HG03432 (cell line): ENCODE results near the gene SLC16A11.
"Not testable (repeated sequence)": the region's sequence is repeated elsewhere in the genome, so short reads cannot be mapped to it uniquely, and the experiment has no call there.

ENCODE experiments used
- ATAC-seq: cut with Tn5 transposase; IDR thresholded peaks from one replicate; pipeline ENCODE4 v1.9.1; 2021; ENCODE audit warnings: mild to moderate bottlenecking, moderate library complexity; ENCODE audit not compliant: unreplicated experiment

Gene SLC16A11

DNA sequence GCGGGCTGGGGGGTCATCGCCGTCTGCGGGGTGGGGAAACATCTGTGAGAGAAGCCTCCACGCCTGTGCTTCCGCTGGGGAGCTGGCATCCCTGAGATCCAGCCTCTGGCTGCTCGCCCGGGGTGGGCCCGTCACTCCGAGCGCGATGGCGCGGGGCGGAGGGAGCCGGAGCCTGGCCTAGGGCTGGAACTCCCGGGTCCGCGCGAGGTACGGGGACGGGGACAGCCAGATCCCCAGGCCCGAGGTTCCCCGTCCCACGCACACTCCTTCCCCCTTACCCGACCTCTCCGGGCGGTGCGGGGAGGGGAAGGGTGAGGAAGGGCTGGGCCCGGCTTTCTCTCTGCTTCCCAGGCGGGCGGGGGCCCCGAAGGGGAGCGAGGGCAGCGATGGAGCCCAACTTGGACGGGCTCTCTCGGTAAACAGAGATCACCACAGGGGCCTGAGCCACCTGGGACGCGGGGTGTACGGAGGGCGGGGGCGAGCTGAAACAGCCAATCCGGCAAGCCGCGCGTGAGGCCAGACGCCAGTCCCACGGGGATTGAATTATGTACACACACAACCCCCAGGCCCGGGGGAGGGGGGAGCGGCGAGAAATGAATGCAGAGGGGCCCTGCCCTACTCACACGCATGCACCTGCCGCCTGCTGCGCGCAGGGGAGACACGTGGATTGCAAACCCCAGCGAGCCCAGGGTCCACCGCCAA, at the start of gene SLC16A11:
SLC16A11 (minus strand) TSS at position 596 of the 702 bp plus-strand sequence; CDS start at position 17, 579 bp downstream.
- ATAC-seq: no peak

DNA sequence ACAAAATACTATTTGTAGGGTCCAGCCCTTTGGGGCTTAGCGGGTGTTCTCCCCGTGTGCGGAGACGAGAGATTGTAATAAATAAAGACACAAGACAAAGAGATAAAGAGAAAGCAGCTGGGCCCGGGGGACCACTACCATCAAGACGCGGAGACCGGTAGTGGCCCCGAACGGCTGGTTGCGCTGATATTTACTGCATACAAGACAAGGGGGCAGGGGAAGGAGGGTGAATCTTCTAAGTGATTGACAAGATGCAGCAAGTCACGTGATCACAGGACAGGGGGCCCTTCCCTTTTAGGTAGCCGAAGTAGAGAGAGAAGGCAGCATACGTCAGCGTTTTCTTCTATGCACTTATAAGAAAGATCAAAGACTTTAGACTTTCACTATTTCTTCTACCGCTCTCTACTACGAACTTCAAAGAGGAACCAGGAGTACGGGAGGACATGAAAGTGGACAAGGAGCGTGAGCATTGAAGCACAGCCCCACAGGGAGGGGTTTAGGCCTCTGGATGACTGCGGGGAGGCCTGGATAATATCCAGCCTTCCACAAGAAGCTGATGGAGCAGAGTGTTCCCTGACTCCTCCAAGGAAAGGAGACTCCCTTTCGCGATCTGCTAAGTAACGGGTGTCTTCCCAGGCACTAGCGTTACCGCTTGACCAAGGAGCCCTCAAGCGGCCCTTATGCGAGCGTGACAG, 47.6 kb upstream of the SLC16A11 start:
- ATAC-seq: not testable (repeated sequence)

GRCh38 chr17:7089570-7089969, 45.7 kb upstream of the SLC16A11 start:
- ATAC-seq: not testable (repeated sequence)

DNA sequence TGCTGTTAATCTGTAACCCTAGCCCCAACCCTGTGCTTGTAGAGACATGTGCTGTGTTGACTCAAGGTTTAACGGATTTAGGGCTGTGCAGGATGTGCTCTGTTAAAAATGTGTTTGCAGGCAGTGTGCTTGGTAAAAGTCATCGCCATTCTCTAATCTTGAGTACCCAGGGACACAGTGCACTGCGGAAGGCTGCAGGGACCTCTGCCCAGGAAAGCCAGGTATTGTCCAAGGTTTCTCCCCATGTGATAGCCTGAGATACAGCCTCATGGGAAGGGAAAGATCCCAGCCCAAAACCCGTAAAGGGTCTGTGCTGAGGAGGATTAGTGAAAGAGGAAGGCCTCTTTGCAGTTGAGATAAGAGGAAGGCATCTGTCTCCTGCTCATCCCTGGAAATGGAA, 44.5 kb upstream of the SLC16A11 start:
- not testable (repeated sequence) for ATAC-seq

GRCh38 chr17:7084088-7084487, 40.2 kb upstream of the SLC16A11 start:
- ATAC-seq: no peak

DNA sequence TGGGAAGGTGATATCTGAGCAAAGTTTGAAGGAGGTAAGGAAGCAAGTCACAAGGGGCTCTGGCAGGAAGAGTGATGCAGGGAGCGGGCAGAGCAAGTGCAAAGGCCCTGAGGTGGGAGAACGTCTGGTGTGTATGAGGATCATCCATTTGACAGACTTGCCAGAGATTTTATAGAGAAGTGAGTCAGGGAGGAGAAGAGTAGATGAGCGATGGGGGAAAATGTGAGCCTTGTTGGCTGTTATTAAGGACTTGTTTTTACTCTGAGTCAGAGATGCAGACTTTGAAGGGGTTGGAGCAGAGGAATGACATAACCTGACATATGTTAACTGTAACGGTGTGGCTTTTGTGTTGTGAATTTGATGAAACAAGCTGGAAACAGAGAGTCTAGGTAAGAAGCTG, 39.7 kb upstream of the SLC16A11 start:
- ATAC-seq: no peak

- no peak for ATAC-seq
These were observed 37.6 kb upstream of the SLC16A11 start for GRCh38 chr17:7081341-7082062.

DNA sequence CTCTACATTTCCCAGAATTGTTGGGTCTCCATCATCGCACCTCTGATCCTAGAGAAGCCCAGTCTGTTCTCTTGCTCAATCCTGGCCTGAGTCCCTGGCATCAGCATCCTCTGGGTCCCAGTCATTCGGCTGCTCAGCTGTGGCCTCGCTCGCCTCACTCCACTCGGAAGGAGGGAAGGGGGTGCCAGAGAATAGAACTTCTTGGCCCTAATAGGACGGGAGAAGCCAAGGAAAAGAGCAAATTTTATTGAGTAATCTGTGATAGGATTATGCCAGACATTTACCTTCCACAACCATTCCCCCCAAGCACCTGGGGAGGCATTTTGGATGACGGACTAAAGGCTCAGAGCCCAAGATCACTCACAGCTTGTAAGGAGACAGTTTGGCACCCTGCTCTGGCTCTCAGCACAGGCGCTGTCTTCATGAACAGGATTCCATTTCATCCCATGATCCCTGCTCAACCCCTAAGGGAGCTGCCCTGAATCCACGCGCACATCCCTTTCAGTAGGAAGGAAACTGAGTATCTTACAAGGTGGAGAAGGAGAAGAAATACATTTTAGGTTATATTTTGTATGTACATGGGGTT, 36.7 kb upstream of the SLC16A11 start:
- no peak for ATAC-seq

- no peak for ATAC-seq
These were observed 35.9 kb upstream of the SLC16A11 start, which contains the start of gene CLEC10A for GRCh38 chr17:7079581-7080455. Gene CLEC10A, minus strand, starts transcription at chr17:7080251. Its CDS starts 1,439 bp downstream, at chr17:7078812.

DNA sequence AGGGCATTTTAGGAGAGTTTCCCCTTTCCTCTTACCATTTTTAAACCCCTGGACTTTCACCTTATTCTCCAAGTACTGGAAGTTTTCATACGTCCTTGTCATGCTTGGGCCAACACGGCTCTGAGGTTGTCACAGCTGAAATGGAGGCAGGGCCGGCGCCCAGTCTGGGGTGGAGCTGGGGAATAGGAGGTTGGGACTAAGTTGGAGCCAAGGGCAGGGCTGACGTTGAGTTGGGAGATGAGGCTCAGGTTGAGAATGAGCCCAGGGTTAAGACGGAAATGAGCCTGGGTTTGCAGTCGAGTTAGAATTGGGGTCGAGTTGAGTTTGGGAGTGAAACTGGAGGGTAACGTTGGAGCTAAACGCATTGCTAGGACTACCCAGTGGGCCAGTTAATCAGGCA, 34.8 kb upstream of the SLC16A11 start:
- no peak for ATAC-seq

- ATAC-seq: no peak
These were observed 34.1 kb upstream of the SLC16A11 start for GRCh38 chr17:7077911-7078546.

DNA sequence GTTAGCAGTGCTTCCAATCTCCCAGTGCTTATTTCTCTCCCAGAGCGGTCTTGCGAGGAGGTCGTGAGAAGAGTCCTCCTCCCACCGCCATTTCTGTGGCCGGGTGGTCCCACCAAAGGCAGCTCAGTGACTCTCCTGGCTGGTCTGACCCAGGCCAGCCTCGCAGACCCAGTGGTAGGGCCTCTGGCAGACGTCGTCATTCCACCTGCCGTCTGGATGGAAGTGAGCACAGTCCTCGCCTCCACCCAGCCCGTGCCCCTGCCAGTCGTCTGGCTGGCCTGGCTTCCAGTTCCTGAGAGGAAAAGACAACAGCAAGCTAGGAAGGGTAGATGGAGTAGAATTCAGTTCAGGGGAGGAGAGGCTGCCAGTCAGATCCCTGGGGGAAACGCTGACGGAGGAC, 31.0 kb upstream of the SLC16A11 start:
- ATAC-seq: no peak

DNA sequence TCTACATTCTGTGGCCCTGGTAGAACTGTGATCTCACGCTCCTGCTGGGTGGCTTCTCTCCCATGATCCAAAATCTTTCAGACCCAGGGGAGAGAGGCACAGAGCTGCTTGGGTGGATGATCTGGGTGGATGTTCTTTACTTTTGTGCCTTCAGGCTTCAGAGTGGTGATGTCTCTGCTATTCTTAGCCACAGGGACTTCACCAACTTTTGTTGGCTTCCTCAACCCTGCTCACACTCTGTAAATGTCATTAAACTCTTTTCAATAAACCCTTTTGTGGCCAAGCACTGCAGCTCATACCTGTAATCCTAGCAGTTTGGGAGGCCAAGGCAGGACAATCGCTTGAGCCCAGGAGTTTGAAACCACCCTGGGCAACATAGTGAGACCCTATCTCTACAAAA, 28.5 kb upstream of the SLC16A11 start:
- ATAC-seq: no peak

DNA sequence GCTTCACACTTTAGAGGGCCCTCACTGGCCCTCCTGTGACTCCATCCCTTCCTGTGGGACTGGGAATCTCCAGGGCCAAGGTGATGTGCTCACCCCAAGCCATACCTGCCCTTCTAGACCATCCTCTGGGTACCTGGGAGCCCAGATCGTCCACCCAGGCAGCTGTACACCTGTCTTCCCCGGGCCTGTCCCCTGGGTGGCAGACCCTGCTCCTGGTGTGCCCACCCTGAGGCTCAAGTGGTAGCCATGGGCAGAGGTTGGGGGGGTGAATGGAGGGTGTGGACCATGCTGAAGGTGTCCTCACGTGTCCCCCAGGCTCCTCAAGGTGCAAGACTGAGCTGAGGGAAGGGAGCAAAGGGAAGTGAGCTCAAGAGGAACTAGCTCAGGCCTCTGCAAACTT, 26.8 kb upstream of the SLC16A11 start:
- no peak for ATAC-seq

DNA sequence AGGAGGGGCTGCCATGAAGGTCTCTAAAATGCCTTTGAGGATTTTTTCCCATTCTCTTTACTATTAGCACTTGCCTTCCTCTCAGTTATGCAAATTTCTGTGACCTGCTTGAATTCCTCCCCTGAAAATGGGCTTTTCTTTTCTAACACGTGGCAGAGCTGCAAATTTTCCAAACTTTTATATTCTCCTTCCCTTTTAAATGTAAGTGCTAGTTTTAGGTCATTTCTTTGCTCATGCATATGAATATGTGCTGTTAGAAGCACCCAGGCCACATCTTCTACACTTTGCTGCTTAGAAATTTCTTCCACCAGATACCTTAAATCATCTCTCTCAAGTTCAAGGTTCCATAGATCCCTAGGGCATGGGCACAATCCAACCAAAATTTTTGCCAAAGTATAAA, 24.4 kb upstream of the SLC16A11 start:
- ATAC-seq: no peak

GRCh38 chr17:7067198-7067597, 23.3 kb upstream of the SLC16A11 start:
- no peak for ATAC-seq

GRCh38 chr17:7064261-7064660, 20.4 kb upstream of the SLC16A11 start:
- no peak for ATAC-seq

GRCh38 chr17:7063518-7064094, 19.7 kb upstream of the SLC16A11 start:
- ATAC-seq: no peak

- no peak for ATAC-seq
These were observed 16.4 kb upstream of the SLC16A11 start for GRCh38 chr17:7060165-7060891.
